ENCODE data around the gene DCAF10.
"Not testable (repeated sequence)": the region's sequence is repeated elsewhere in the genome, so short reads cannot be mapped to it uniquely, and the experiment has no call there.

The DCAF10 gene

GRCh38 chr9:37859043-37859442, 58.4 kb downstream of the DCAF10 start:
- Histone ChIP-seq H3K36me3 (ENCODE audit: insufficient read depth, low read length) (peaks cover 8% of the 10 kb centered on the region; the same call in 1 of the 2 replicates), H3K27ac (ENCODE audit: low read depth, low read length) (no peak overlapping the region), H2AFZ (ENCODE audit: low read length, unreplicated experiment) (no peak overlapping the region), H3K4me1 (ENCODE audit: control insufficient read depth, insufficient read depth, low read length, unreplicated experiment) (no peaks in the 10 kb centered on the region), H3K27me3 (ENCODE audit: insufficient read depth, low read length) (no peaks in the 10 kb centered on the region), H3K79me2 (ENCODE audit: control insufficient read depth, insufficient read depth, low read length, unreplicated experiment) (no peaks in the 10 kb centered on the region), H3K4me3 (ENCODE audit: low read depth, low read length) (no peak overlapping the region)

GRCh38 chr9:37862530-37862929, 61.9 kb downstream of the DCAF10 start:
- Histone ChIP-seq H3K79me2 (ENCODE audit: control insufficient read depth, insufficient read depth, low read length, unreplicated experiment) (no peaks in the 10 kb centered on the region), H3K4me3 (ENCODE audit: low read depth, low read length) (no peak overlapping the region), H3K27me3 (ENCODE audit: insufficient read depth, low read length) (no peaks in the 10 kb centered on the region), H3K36me3 (ENCODE audit: insufficient read depth, low read length) (peaks cover 25% of the 10 kb centered on the region), H3K27ac (ENCODE audit: low read depth, low read length) (no peak overlapping the region), H3K4me1 (ENCODE audit: control insufficient read depth, insufficient read depth, low read length, unreplicated experiment) (no peaks in the 10 kb centered on the region), H2AFZ (ENCODE audit: low read length, unreplicated experiment) (no peak overlapping the region)

GRCh38 chr9:37870081-37870798, 69.6 kb downstream of the DCAF10 start:
- H3K4me1 ChIP-seq (ENCODE audit: control insufficient read depth, insufficient read depth, low read length, unreplicated experiment): no peaks in the 10 kb centered on the region
- H3K27ac ChIP-seq (ENCODE audit: low read depth, low read length): no peak overlapping the region
- no peaks in the 10 kb centered on the region for H3K79me2 ChIP-seq (ENCODE audit: control insufficient read depth, insufficient read depth, low read length, unreplicated experiment)
- H3K36me3 ChIP-seq (ENCODE audit: insufficient read depth, low read length): peaks cover 18% of the 10 kb centered on the region
- H2AFZ ChIP-seq (ENCODE audit: low read length, unreplicated experiment): no peak overlapping the region
- no peaks in the 10 kb centered on the region for H3K27me3 ChIP-seq (ENCODE audit: insufficient read depth, low read length)
- no peak overlapping the region for H3K4me3 ChIP-seq (ENCODE audit: low read depth, low read length)

GRCh38 chr9:37870799-37871176, 70.2 kb downstream of the DCAF10 start:
- H2AFZ ChIP-seq (ENCODE audit: low read length, unreplicated experiment): no peak overlapping the region
- no peak overlapping the region for H3K27ac ChIP-seq (ENCODE audit: low read depth, low read length)
- H3K27me3 ChIP-seq (ENCODE audit: insufficient read depth, low read length): no peaks in the 10 kb centered on the region
- no peaks in the 10 kb centered on the region for H3K4me1 ChIP-seq (ENCODE audit: control insufficient read depth, insufficient read depth, low read length, unreplicated experiment)
- H3K79me2 ChIP-seq (ENCODE audit: control insufficient read depth, insufficient read depth, low read length, unreplicated experiment): no peaks in the 10 kb centered on the region
- no peak overlapping the region for H3K4me3 ChIP-seq (ENCODE audit: low read depth, low read length)
- H3K36me3 ChIP-seq (ENCODE audit: insufficient read depth, low read length): peaks cover 13% of the 10 kb centered on the region

GRCh38 chr9:37873955-37874354, 73.4 kb downstream of the DCAF10 start:
- Histone ChIP-seq H3K4me1 (ENCODE audit: control insufficient read depth, insufficient read depth, low read length, unreplicated experiment) (no peaks in the 10 kb centered on the region), H3K79me2 (ENCODE audit: control insufficient read depth, insufficient read depth, low read length, unreplicated experiment) (no peaks in the 10 kb centered on the region), H3K4me3 (ENCODE audit: low read depth, low read length) (no peak overlapping the region), H3K27me3 (ENCODE audit: insufficient read depth, low read length) (no peaks in the 10 kb centered on the region), H3K27ac (ENCODE audit: low read depth, low read length) (no peak overlapping the region), H3K36me3 (ENCODE audit: insufficient read depth, low read length) (peaks cover 8% of the 10 kb centered on the region; the same call in 1 of the 2 replicates), H2AFZ (ENCODE audit: low read length, unreplicated experiment) (no peak overlapping the region)

GRCh38 chr9:37876376-37876775, 75.8 kb downstream of the DCAF10 start:
- Histone ChIP-seq H2AFZ (ENCODE audit: low read length, unreplicated experiment) (no peak overlapping the region), H3K36me3 (ENCODE audit: insufficient read depth, low read length) (peaks cover 11% of the 10 kb centered on the region; the same call in 1 of the 2 replicates), H3K4me3 (ENCODE audit: low read depth, low read length) (no peak overlapping the region), H3K27me3 (ENCODE audit: insufficient read depth, low read length) (no peaks in the 10 kb centered on the region), H3K79me2 (ENCODE audit: control insufficient read depth, insufficient read depth, low read length, unreplicated experiment) (no peaks in the 10 kb centered on the region), H3K27ac (ENCODE audit: low read depth, low read length) (no peak overlapping the region), H3K4me1 (ENCODE audit: control insufficient read depth, insufficient read depth, low read length, unreplicated experiment) (no peaks in the 10 kb centered on the region)

- H3K79me2 ChIP-seq (ENCODE audit: control insufficient read depth, insufficient read depth, low read length, unreplicated experiment): peaks cover 2% of the 10 kb centered on the region
- H3K27ac ChIP-seq (ENCODE audit: low read depth, low read length): no peak overlapping the region
- no peak overlapping the region for H3K4me3 ChIP-seq (ENCODE audit: low read depth, low read length)
- H3K27me3 ChIP-seq (ENCODE audit: insufficient read depth, low read length): no peaks in the 10 kb centered on the region
- H2AFZ ChIP-seq (ENCODE audit: low read length, unreplicated experiment): no peak overlapping the region
- H3K36me3 ChIP-seq (ENCODE audit: insufficient read depth, low read length): peaks cover 11% of the 10 kb centered on the region; the same call in 1 of the 2 replicates
- H3K4me1 ChIP-seq (ENCODE audit: control insufficient read depth, insufficient read depth, low read length, unreplicated experiment): no peaks in the 10 kb centered on the region
Measured at GRCh38 chr9:37880916-37881479, 80.4 kb downstream of the DCAF10 start.

GRCh38 chr9:37887977-37888583, 87.5 kb downstream of the DCAF10 start:
- H3K79me2 ChIP-seq (ENCODE audit: control insufficient read depth, insufficient read depth, low read length, unreplicated experiment); H2AFZ ChIP-seq (ENCODE audit: low read length, unreplicated experiment): not testable (repeated sequence)

GRCh38 chr9:37889536-37889935, 88.9 kb downstream of the DCAF10 start:
- H3K27ac ChIP-seq (ENCODE audit: low read depth, low read length): no peak overlapping the region
- no peak overlapping the region for H2AFZ ChIP-seq (ENCODE audit: low read length, unreplicated experiment)
- H3K4me3 ChIP-seq (ENCODE audit: low read depth, low read length): no peak overlapping the region
- no peaks in the 10 kb centered on the region for H3K4me1 ChIP-seq (ENCODE audit: control insufficient read depth, insufficient read depth, low read length, unreplicated experiment)
- H3K79me2 ChIP-seq (ENCODE audit: control insufficient read depth, insufficient read depth, low read length, unreplicated experiment): peaks cover 7% of the 10 kb centered on the region
- no peaks in the 10 kb centered on the region for H3K27me3 ChIP-seq (ENCODE audit: insufficient read depth, low read length)
- peaks cover 8% of the 10 kb centered on the region for H3K36me3 ChIP-seq (ENCODE audit: insufficient read depth, low read length)

More at GRCh38 chr9:37887977-37888583, 87.5 kb downstream of the DCAF10 start:
- H3K27me3 ChIP-seq (ENCODE audit: insufficient read depth, low read length); H3K4me1 ChIP-seq (ENCODE audit: control insufficient read depth, insufficient read depth, low read length, unreplicated experiment); H3K27ac ChIP-seq (ENCODE audit: low read depth, low read length); H3K36me3 ChIP-seq (ENCODE audit: insufficient read depth, low read length); H3K4me3 ChIP-seq (ENCODE audit: low read depth, low read length): not testable (repeated sequence)

GRCh38 chr9:37891042-37891441, 90.4 kb downstream of the DCAF10 start:
- H3K4me1 ChIP-seq (ENCODE audit: control insufficient read depth, insufficient read depth, low read length, unreplicated experiment); H3K27me3 ChIP-seq (ENCODE audit: insufficient read depth, low read length); H3K4me3 ChIP-seq (ENCODE audit: low read depth, low read length); H3K79me2 ChIP-seq (ENCODE audit: control insufficient read depth, insufficient read depth, low read length, unreplicated experiment); H2AFZ ChIP-seq (ENCODE audit: low read length, unreplicated experiment); H3K27ac ChIP-seq (ENCODE audit: low read depth, low read length): not testable (repeated sequence)
- H3K36me3 ChIP-seq (ENCODE audit: insufficient read depth, low read length): peaks cover 16% of the 10 kb centered on the region

- no peaks in the 10 kb centered on the region for H3K27me3 ChIP-seq (ENCODE audit: insufficient read depth, low read length)
- peaks cover 23% of the 10 kb centered on the region for H3K36me3 ChIP-seq (ENCODE audit: insufficient read depth, low read length)
- H3K4me1 ChIP-seq (ENCODE audit: control insufficient read depth, insufficient read depth, low read length, unreplicated experiment): no peaks in the 10 kb centered on the region
- peaks cover 12% of the 10 kb centered on the region for H3K79me2 ChIP-seq (ENCODE audit: control insufficient read depth, insufficient read depth, low read length, unreplicated experiment)
- H3K27ac ChIP-seq (ENCODE audit: low read depth, low read length): no peak overlapping the region
- no peak overlapping the region for H2AFZ ChIP-seq (ENCODE audit: low read length, unreplicated experiment)
- H3K4me3 ChIP-seq (ENCODE audit: low read depth, low read length): no peak overlapping the region
Measured at GRCh38 chr9:37892063-37892462, 91.5 kb downstream of the DCAF10 start.

Data from ACC112 (cell line).